ENCODE measurements around the gene HIVEP3. TPM values are rescaled to one million over a fixed set of nuclear protein-coding genes. Genes with fewer than 3 reads are reported as not detected.

Gene HIVEP3
- total and polyA plus RNA-seq, 5 donors = 6.3 to 7.9 (median 7.2) TPM

DNA sequence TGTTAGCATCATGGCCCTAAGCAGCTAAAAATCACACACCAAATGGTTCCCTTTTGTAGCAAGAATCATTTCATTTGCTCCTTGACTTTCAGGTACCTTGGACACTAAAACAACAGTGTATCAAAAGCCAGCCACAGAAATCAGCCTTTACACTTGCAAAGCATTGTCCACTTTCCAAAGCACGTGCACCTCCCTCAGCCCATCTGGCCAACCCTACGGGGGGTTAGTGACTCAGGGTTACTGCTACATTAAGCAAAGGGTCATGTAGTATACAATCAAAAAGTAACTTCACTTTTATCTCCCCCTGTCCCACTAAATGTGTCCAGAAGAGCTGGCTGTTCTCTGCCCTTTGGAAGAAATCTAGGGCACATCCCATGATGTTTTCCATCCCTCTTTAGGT, 149.7 kb downstream of the HIVEP3 start:
- intact Hi-C loops (cut with DNase I) = no loop called here
- ATAC-seq (no peak), DNase-seq (no peak)
- WGBS = 82% methylated on average over 2 of the region's 2 CpGs
- H3K27ac ChIP-seq (ENCODE audit: low read length) = no peak overlapping the region
- H3K4me1 ChIP-seq (ENCODE audit: control insufficient read depth, insufficient read depth, low read length) = peaks cover 15% of the 10 kb centered on the region
- H3K9me3 ChIP-seq (ENCODE audit: control insufficient read depth, low read length) = no peaks in the 10 kb centered on the region
- no peaks in the 10 kb centered on the region for H3K27me3 ChIP-seq (ENCODE audit: control insufficient read depth, insufficient read depth)
- H3K4me3 ChIP-seq (ENCODE audit: low read length) = no peak overlapping the region

- Histone ChIP-seq H3K27ac (ENCODE audit: low read length) (no peak overlapping the region), H3K4me1 (ENCODE audit: control insufficient read depth, insufficient read depth, low read length) (peaks cover 15% of the 10 kb centered on the region), H3K4me3 (ENCODE audit: low read length) (no peak overlapping the region), H3K27me3 (ENCODE audit: control insufficient read depth, insufficient read depth) (no peaks in the 10 kb centered on the region), H3K9me3 (ENCODE audit: control insufficient read depth, low read length) (no peaks in the 10 kb centered on the region)
- 58% methylated on average over 6 of the region's 6 CpGs for WGBS
- ATAC-seq (no peak), DNase-seq (no peak)
- intact Hi-C loops (cut with DNase I) = no loop called here
These were observed 150.1 kb downstream of the HIVEP3 start for GRCh38 chr1:41768583-41768982.

DNA sequence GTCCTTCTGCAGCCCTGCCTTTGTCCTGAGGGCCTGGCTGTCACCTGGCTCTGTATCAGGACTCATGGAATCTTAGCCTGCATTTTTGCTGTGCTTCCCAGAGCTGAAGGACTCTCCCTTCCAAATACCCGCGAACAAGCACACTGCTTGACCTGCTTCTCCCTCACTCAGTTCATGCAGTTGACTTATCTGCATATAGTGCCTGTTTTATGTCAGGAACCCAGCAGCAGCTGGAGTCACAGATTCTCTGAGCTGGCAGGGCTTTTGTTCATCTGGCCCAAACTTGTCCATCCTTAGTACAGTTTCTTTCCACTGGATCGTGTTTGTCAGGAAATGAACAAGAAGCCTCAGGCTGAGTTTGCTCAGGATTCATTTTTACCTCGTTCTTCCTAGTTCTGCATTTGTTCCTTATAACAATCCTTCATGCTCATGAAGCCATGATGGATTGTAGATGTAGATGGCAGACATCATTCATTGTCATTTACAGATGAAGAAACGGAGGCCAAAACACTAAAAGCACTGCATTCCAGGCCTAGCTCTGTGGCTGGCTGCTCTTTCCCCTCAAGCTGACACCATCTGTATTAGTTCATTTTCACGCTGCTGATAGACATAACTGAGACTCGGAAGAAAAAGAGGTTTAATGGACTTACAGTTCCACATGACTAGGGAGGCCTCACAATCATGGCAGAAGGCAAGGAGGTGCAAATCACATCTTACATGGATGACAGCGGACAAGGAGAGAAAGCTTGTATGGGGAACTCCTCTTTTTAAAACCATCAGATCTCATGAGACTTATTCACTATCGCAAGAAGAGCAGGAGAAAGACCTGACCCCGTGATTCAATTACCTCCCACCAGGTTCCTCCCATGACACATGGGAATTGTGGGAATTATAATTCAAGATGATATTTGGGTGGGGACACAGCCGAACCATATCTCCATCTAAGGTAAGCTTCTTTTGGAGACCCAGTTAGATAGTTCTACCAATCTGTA, 150.9 kb downstream of the HIVEP3 start:
- peak in 1 of 2 donors; percentile 26 for ATAC-seq
- Histone ChIP-seq H3K9me3 (ENCODE audit: control insufficient read depth, low read length) (no peaks in the 10 kb centered on the region), H3K4me1 (ENCODE audit: control insufficient read depth, insufficient read depth, low read length) (peaks cover 15% of the 10 kb centered on the region), H3K27me3 (ENCODE audit: control insufficient read depth, insufficient read depth) (no peaks in the 10 kb centered on the region), H3K27ac (ENCODE audit: low read length) (no peak overlapping the region), H3K4me3 (ENCODE audit: low read length) (no peak overlapping the region)
- WGBS = 57% methylated on average over 11 of the region's 11 CpGs
- intact Hi-C loops (cut with DNase I) = no loop called here
- DNase-seq = no peak

DNA sequence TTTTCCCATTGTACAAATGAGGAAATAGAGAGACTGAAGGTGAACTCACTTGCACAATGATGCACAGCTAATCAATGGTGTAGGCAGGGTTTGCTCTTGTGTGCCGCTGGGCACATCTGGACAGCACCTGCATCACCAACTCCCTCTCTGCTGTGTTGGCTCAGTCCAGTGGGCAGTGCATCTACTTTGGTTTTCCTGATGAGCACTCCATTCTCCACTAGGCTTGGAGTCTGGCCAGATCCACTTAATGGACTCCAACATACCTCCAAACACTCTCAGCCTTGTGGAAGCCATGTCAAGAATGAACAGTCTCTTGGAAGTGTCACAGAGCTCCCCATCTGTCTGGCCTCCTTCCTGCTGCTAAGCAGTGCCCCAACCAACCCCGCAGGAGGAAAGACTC, 152.2 kb downstream of the HIVEP3 start:
- DNase-seq = no peak
- H3K27me3 ChIP-seq (ENCODE audit: control insufficient read depth, insufficient read depth) = no peaks in the 10 kb centered on the region
- H3K4me1 ChIP-seq (ENCODE audit: control insufficient read depth, insufficient read depth, low read length) = peaks cover 12% of the 10 kb centered on the region
- 73% methylated on average over 2 of the region's 2 CpGs for WGBS
- H3K27ac ChIP-seq (ENCODE audit: low read length) = no peak overlapping the region
- no peak overlapping the region for H3K4me3 ChIP-seq (ENCODE audit: low read length)
- no peaks in the 10 kb centered on the region for H3K9me3 ChIP-seq (ENCODE audit: control insufficient read depth, low read length)
- intact Hi-C loops (cut with DNase I) = no loop called here
- peak in 1 of 2 donors; percentile 6 for ATAC-seq

- intact Hi-C loops (cut with DNase I) = no loop called here
- H3K9me3 ChIP-seq (ENCODE audit: control insufficient read depth, low read length) = no peaks in the 10 kb centered on the region
- DNase-seq (no peak), ATAC-seq (peak in 1 of 2 donors; percentile 19)
- H3K4me3 ChIP-seq (ENCODE audit: low read length) = no peak overlapping the region
- no peaks in the 10 kb centered on the region for H3K27me3 ChIP-seq (ENCODE audit: control insufficient read depth, insufficient read depth)
- no peak overlapping the region for H3K27ac ChIP-seq (ENCODE audit: low read length)
- H3K4me1 ChIP-seq (ENCODE audit: control insufficient read depth, insufficient read depth, low read length) = peaks cover 12% of the 10 kb centered on the region
These were observed 152.7 kb downstream of the HIVEP3 start for GRCh38 chr1:41766041-41766440.

DNA sequence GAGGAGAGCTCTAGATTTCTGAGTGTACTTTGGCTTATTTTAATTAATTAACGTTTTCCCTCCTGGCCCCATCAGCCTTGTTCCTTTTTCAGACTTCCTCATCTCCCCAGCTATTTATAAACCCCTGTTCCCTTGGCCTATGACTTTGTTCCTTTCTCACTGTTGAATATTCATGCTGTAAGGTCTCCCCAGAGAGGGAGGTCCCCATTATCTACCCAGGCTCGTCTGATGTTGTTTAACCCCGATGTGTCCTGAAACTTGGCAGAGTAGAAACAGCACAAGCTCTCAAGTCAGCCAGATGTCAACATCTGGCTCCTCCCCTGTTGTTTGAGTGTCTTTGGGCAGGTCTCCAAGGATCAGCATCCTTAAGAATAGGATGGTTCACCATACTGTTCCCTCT, 153.6 kb downstream of the HIVEP3 start:
- WGBS = 8% methylated on average over 3 of the region's 3 CpGs
- Histone ChIP-seq H3K4me3 (ENCODE audit: low read length) (no peak overlapping the region), H3K4me1 (ENCODE audit: control insufficient read depth, insufficient read depth, low read length) (peaks cover 12% of the 10 kb centered on the region), H3K9me3 (ENCODE audit: control insufficient read depth, low read length) (no peaks in the 10 kb centered on the region), H3K27me3 (ENCODE audit: control insufficient read depth, insufficient read depth) (no peaks in the 10 kb centered on the region), H3K27ac (ENCODE audit: low read length) (no peak overlapping the region)
- DNase-seq = no peak
- intact Hi-C loops (cut with DNase I) = no loop called here
- ATAC-seq = peak; percentile 26 to 33

GRCh38 chr1:41764656-41765055, 154.1 kb downstream of the HIVEP3 start:
- WGBS = 38% methylated on average over 4 of the region's 4 CpGs
- peaks cover 12% of the 10 kb centered on the region for H3K4me1 ChIP-seq (ENCODE audit: control insufficient read depth, insufficient read depth, low read length)
- peak; percentile 27 to 50 for ATAC-seq
- peak overlapping the region; percentile 34 for H3K27ac ChIP-seq (ENCODE audit: low read length)
- H3K9me3 ChIP-seq (ENCODE audit: control insufficient read depth, low read length) = no peaks in the 10 kb centered on the region
- no peak for DNase-seq
- intact Hi-C loops (cut with DNase I) = no loop called here
- H3K27me3 ChIP-seq (ENCODE audit: control insufficient read depth, insufficient read depth) = no peaks in the 10 kb centered on the region
- H3K4me3 ChIP-seq (ENCODE audit: low read length) = no peak overlapping the region

GRCh38 chr1:41762777-41763176, 155.9 kb downstream of the HIVEP3 start:
- intact Hi-C loops (cut with DNase I) = no loop called here
- no peaks in the 10 kb centered on the region for H3K27me3 ChIP-seq (ENCODE audit: control insufficient read depth, insufficient read depth)
- H3K27ac ChIP-seq (ENCODE audit: low read length) = no peak overlapping the region
- no peaks in the 10 kb centered on the region for H3K9me3 ChIP-seq (ENCODE audit: control insufficient read depth, low read length)
- no peak overlapping the region for H3K4me3 ChIP-seq (ENCODE audit: low read length)
- no peak for DNase-seq
- 97% methylated on average over 1 of the region's 1 CpG for WGBS
- H3K4me1 ChIP-seq (ENCODE audit: control insufficient read depth, insufficient read depth, low read length) = peaks cover 12% of the 10 kb centered on the region
- ATAC-seq = no peak

GRCh38 chr1:41762251-41762650, 156.5 kb downstream of the HIVEP3 start:
- Histone ChIP-seq H3K4me1 (ENCODE audit: control insufficient read depth, insufficient read depth, low read length) (peaks cover 12% of the 10 kb centered on the region), H3K4me3 (ENCODE audit: low read length) (no peak overlapping the region), H3K27ac (ENCODE audit: low read length) (no peak overlapping the region), H3K9me3 (ENCODE audit: control insufficient read depth, low read length) (no peaks in the 10 kb centered on the region), H3K27me3 (ENCODE audit: control insufficient read depth, insufficient read depth) (no peaks in the 10 kb centered on the region)
- intact Hi-C loops (cut with DNase I) = no loop called here
- DNase-seq (no peak), ATAC-seq (no peak)
- 71% methylated on average over 4 of the region's 4 CpGs for WGBS

DNA sequence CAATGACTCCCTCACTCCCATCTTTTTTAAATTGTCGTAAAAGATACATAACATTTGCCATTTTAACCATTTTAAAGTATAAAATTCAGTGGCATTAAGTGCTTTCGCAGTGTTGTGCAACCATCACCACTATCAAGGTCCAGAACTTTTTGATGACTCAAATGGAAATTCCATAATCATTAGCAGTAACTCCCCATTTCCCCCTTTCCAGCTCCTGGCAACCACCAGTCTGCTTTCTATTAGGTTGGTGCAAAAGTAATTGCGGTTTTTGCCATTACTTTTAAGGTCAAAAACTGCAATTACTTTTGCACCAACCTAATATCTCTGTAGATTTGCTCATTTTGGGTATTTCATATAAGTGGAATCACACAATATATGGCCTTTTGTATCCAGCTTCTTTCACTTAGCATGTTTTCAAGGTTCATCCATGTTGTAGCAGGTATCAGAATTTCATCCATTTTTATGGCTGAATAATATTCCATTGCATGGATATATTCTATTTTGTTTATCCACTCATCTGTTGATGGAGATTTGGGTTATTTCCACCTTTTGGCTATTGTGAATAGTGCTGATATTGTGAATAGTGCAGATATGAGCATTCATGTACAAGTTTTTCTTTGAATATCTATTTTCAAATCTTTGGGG, 159.7 kb downstream of the HIVEP3 start:
- Histone ChIP-seq H3K27me3 (ENCODE audit: control insufficient read depth, insufficient read depth) (no peaks in the 10 kb centered on the region), H3K4me1 (ENCODE audit: control insufficient read depth, insufficient read depth, low read length) (no peaks in the 10 kb centered on the region), H3K27ac (ENCODE audit: low read length) (no peak overlapping the region), H3K9me3 (ENCODE audit: control insufficient read depth, low read length) (no peaks in the 10 kb centered on the region), H3K4me3 (ENCODE audit: low read length) (no peak overlapping the region)
- ATAC-seq (no peak), DNase-seq (no peak)
- WGBS = 94% methylated on average over 3 of the region's 3 CpGs
- intact Hi-C loops (cut with DNase I) = no loop called here

DNA sequence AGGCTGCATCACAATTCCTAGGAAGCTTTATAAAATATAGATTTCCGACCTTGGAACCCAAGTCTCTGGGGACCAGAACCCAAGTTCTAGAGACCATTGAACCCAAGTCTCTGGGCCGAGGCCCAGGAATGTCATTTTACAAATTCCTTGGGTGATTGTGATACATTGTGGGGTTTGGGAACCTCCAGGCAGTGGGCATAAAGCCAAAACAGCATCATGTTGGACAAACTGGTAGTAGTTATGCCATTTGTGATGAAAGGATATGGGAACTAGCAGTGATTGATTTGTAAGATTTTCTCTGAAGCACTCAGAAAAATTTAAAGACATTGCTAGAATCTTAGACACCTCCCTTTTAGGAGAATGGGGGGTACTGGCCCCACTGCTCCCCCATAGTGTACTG, 160.2 kb downstream of the HIVEP3 start:
- ATAC-seq = no peak
- no peak for DNase-seq
- no peaks in the 10 kb centered on the region for H3K4me1 ChIP-seq (ENCODE audit: control insufficient read depth, insufficient read depth, low read length)
- no peaks in the 10 kb centered on the region for H3K27me3 ChIP-seq (ENCODE audit: control insufficient read depth, insufficient read depth)
- intact Hi-C loops (cut with DNase I) = no loop called here
- H3K27ac ChIP-seq (ENCODE audit: low read length) = no peak overlapping the region
- no peak overlapping the region for H3K4me3 ChIP-seq (ENCODE audit: low read length)
- 84% methylated on average over 2 of the region's 2 CpGs for WGBS
- no peaks in the 10 kb centered on the region for H3K9me3 ChIP-seq (ENCODE audit: control insufficient read depth, low read length)

Data from right cardiac atrium (tissue), 5 donors.